Liver (tissue), 9 donors: ENCODE results near the gene FOSL2. TPM values are rescaled to one million over a fixed set of nuclear protein-coding genes. Genes with fewer than 3 reads are reported as not detected.

ENCODE experiments used
- DNase-seq: peaks from one replicate; pipeline ENCODE4 v3.0.0-alpha.2; 2017; ENCODE audit warnings: low spot score
- H3K27ac ChIP-seq, 2 donors: one replicate each; pipeline ENCODE4 v1.7.0; 2013; ENCODE audit warnings: inconsistent platforms in 2 of 2, low read length in 2 of 2, control low read depth in 1 of 2, low read depth in 1 of 2, mild to moderate bottlenecking in 1 of 2
- H3K27me3 ChIP-seq, 4 donors: one replicate each; pipeline versions ENCODE4 v1.6.1 to v1.7.0; 2013; ENCODE audit warnings: low read length in 3 of 4, inconsistent platforms in 1 of 4, mild to moderate bottlenecking in 1 of 4, moderate library complexity in 1 of 4; ENCODE audit not compliant: control insufficient read depth in 4 of 4, insufficient read depth in 4 of 4
- H3K36me3 ChIP-seq, 4 donors: one replicate each; pipeline versions ENCODE4 v1.6.1 to v1.7.0; 2013; ENCODE audit warnings: low read length in 3 of 4, mild to moderate bottlenecking in 3 of 4, low read depth in 1 of 4, moderate library complexity in 1 of 4; ENCODE audit not compliant: control insufficient read depth in 4 of 4, insufficient read depth in 3 of 4
- H3K4me1 ChIP-seq, 4 donors: one replicate each; pipeline versions ENCODE4 v1.6.1 to v1.7.0; 2013; ENCODE audit warnings: low read length in 3 of 4, mild to moderate bottlenecking in 3 of 4, moderate library complexity in 1 of 4; ENCODE audit not compliant: control insufficient read depth in 4 of 4, insufficient read depth in 4 of 4
- H3K4me3 ChIP-seq, 3 donors: one replicate each; pipeline versions ENCODE4 v1.6.1 to v1.7.0; 2013; ENCODE audit warnings: low read length in 3 of 3, control low read depth in 1 of 3, low read depth in 1 of 3, mild to moderate bottlenecking in 1 of 3
- H3K9ac ChIP-seq, 2 donors: one replicate each; pipeline ENCODE4 v1.7.0; 2013; ENCODE audit warnings: low read length in 2 of 2, mild to moderate bottlenecking in 2 of 2, moderate library complexity in 2 of 2, control low read depth in 1 of 2, low read depth in 1 of 2
- H3K9me3 ChIP-seq, 4 donors: one replicate each; pipeline versions ENCODE4 v1.6.1 to v1.7.0; 2013; ENCODE audit warnings: low read length in 3 of 4; ENCODE audit not compliant: control insufficient read depth in 4 of 4
- FOXA2 ChIP-seq: IDR thresholded peaks from 2 replicates; pipeline ENCODE4 v1.6.1; 2016; ENCODE audit warnings: antibody characterized with exemption
- GABPA ChIP-seq, 2 donors: IDR thresholded peaks in 1 of 2; conservative IDR thresholded peaks in 1 of 2; 2 replicates each; pipeline ENCODE4 v1.6.1; 2016; ENCODE audit warnings: antibody characterized with exemption in 2 of 2, mild to moderate bottlenecking in 1 of 2, moderate library complexity in 1 of 2
- HNF4G ChIP-seq: IDR thresholded peaks from 2 replicates; pipeline ENCODE4 v1.6.1; 2016; ENCODE audit warnings: antibody characterized with exemption
- RAD21 ChIP-seq, 2 donors: IDR thresholded peaks; 2 replicates each; pipeline ENCODE4 v1.6.1; 2016; ENCODE audit warnings: antibody characterized with exemption in 2 of 2, mild to moderate bottlenecking in 2 of 2
- RXRA ChIP-seq, 2 donors: IDR thresholded peaks; 2 replicates each; pipeline ENCODE4 v1.6.1; 2017 to 2018; ENCODE audit warnings: antibody characterized with exemption in 2 of 2, mild to moderate bottlenecking in 1 of 2
- TAF1 ChIP-seq: conservative IDR thresholded peaks from 2 replicates; pipeline ENCODE4 v1.6.1; 2016; ENCODE audit warnings: antibody characterized with exemption, mild to moderate bottlenecking
- YY1 ChIP-seq: IDR thresholded peaks from 2 replicates; pipeline ENCODE4 v1.6.1; 2016; ENCODE audit warnings: antibody characterized with exemption, mild to moderate bottlenecking
- WGBS: extraction: QIAGEN DNeasy Blood & Tissue Kit; methylation state at CpG from one replicate; pipeline ENCODE4 v1.1.7; 2013; 5-methylcytosine and 5-hydroxymethylcytosine counted together
- polyA plus RNA-seq, 2 donors: library from polyadenylated mRNA; stranded (reverse) in 1 of 2; unstranded in 1 of 2; fragments of 200-250 nt in 1 of 2; fragments of >200 nt in 1 of 2; fragmentation: Nextera tagmentation in 1 of 2; extraction: Ambion mirVana in 1 of 2; gene quantifications; one replicate each; pipeline versions ENCODE4 v1.2.1 to v1.2.3, GENCODE V29; 2013 to 2015
- total RNA-seq, 2 donors: library from RNA; depleted of rRNA; stranded (reverse); fragments of >200 nt; gene quantifications; one replicate each; pipeline ENCODE4 v1.2.3, GENCODE V29; 2014
- TF ChIP-seq, protein P1 (sequence below): IDR thresholded peaks from 2 replicates; pipeline ENCODE4 v1.6.1; 2016; ENCODE audit warnings: antibody characterized with exemption, mild to moderate bottlenecking
- TF ChIP-seq, protein P2 (sequence below): IDR thresholded peaks from 2 replicates; pipeline ENCODE4 v1.6.1; 2016; ENCODE audit warnings: antibody characterized with exemption
- TF ChIP-seq, protein P3 (sequence below): fragments of 150-350 bp; IDR thresholded peaks from 2 replicates; pipeline ENCODE4 v1.5.1; 2017; ENCODE audit warnings: improper control_type of control experiment, low read depth, low read length; ENCODE audit not compliant: missing input control
- TF ChIP-seq, protein P4 (sequence below): IDR thresholded peaks from 2 replicates; pipeline ENCODE4 v1.6.1; 2016; ENCODE audit warnings: antibody characterized with exemption
- donor health status: healthy.
- donor health status: healthy.
- donor health status: healthy.
- donor health status: healthy.
- donor health status: healthy.

Gene FOSL2
- total and polyA plus RNA-seq, 4 donors = 1.9 to 10.7 (median 2.6) TPM

DNA sequence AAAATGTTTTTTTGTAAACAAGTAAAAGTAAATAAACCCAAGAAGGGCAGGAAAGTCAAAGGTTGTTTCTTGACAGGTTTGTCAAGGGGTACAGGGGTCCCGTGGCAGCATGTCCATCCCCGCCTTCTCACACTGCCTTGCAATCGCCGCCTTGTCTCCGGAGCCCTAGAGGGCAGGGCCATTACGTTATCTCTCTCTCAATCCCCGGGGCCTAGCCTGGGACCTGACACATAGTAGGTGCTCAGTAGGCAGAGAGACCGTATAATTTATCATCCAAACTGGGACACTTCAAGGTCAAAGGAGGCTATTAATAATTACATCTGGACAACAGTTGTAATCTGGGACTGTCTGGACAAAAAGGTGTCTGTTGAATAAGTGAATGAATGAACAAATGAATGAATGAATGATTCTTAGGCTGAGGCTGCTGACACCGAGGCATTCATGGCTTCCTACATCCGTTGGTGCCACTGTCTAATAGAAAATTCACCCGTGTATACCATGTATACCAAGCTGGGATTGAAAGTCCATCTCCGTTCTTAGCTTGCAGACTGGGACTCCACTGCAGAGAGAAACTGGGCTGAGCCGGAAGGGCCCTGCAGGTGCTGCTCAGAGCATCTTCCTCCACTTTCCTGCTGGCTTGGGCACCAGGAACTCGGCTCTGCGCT lies 58.4 kb downstream of the FOSL2 start:
- 84% methylated on average over 15 of the region's 15 CpGs for whole genome bisulfite sequencing
- Histone ChIP-seq H3K36me3 (no peaks in the 10 kb centered on the region), H3K4me1 (no peaks in the 10 kb centered on the region), H3K4me3 (no peak overlapping the region), H3K9ac (no peak overlapping the region), H3K27me3 (no peaks in the 10 kb centered on the region), H3K9me3 (no peaks in the 10 kb centered on the region), H3K27ac (no peak overlapping the region)
- TF ChIP-seq GABPA (IDR thresholded peaks at IDR 0.05 in 1 of 2, conservative IDR thresholded peaks at IDR 0.05 in 1 of 2) (no peak), TAF1 (no peak)
- DNase-seq = no peak

DNA sequence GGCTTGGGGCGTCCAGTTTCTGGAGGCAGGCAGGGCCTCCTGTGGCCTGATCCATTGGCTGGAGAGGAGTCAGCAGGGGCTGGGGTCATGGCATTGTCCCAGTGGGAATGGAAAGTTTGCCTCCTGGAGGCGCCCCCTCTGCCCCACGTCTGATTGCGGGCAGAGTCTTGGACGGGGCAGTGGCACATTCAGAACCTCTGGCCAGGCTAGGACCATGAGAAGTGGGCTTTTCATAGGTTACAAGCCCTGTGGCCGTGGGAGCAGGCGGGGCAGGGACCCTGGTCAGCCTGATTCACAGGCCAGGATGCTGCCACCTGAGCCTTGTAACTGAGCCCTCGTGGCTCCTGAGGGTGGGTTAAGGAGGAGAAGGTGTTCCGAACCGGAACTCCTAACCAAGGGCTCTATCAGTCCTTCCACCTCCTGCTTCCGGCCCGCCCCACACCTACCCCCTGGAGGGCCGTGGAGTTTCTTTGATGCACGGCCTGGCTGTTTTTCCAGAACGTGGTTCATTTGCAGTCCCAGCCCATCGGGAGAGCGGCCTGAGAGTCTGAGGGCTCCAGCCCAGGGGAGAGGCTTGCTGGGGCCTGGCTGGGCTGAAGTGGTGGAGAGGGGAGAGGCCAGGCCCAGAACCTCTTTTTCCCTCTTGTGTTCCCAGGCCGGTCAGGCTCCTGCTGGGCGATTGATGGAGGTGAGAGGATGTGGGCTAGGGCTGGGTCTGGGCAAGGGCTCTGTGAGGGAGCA lies 59.3 kb downstream of the FOSL2 start:
- 88% methylated on average over 19 of the region's 19 CpGs for WGBS
- Histone ChIP-seq H3K4me3 (no peak overlapping the region), H3K27me3 (no peaks in the 10 kb centered on the region), H3K9me3 (no peaks in the 10 kb centered on the region), H3K4me1 (no peaks in the 10 kb centered on the region), H3K9ac (no peak overlapping the region), H3K27ac (no peak overlapping the region), H3K36me3 (no peaks in the 10 kb centered on the region)
- no peak for DNase-seq
- TF ChIP-seq TAF1 = no peak
- TF ChIP-seq, protein P1, sequence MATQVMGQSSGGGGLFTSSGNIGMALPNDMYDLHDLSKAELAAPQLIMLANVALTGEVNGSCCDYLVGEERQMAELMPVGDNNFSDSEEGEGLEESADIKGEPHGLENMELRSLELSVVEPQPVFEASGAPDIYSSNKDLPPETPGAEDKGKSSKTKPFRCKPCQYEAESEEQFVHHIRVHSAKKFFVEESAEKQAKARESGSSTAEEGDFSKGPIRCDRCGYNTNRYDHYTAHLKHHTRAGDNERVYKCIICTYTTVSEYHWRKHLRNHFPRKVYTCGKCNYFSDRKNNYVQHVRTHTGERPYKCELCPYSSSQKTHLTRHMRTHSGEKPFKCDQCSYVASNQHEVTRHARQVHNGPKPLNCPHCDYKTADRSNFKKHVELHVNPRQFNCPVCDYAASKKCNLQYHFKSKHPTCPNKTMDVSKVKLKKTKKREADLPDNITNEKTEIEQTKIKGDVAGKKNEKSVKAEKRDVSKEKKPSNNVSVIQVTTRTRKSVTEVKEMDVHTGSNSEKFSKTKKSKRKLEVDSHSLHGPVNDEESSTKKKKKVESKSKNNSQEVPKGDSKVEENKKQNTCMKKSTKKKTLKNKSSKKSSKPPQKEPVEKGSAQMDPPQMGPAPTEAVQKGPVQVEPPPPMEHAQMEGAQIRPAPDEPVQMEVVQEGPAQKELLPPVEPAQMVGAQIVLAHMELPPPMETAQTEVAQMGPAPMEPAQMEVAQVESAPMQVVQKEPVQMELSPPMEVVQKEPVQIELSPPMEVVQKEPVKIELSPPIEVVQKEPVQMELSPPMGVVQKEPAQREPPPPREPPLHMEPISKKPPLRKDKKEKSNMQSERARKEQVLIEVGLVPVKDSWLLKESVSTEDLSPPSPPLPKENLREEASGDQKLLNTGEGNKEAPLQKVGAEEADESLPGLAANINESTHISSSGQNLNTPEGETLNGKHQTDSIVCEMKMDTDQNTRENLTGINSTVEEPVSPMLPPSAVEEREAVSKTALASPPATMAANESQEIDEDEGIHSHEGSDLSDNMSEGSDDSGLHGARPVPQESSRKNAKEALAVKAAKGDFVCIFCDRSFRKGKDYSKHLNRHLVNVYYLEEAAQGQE = no peak
- no peak for TF ChIP-seq RXRA (IDR thresholded peaks at IDR 0.05)
- TF ChIP-seq HNF4G = no peak
- no peak for TF ChIP-seq FOXA2
- TF ChIP-seq, protein P2, sequence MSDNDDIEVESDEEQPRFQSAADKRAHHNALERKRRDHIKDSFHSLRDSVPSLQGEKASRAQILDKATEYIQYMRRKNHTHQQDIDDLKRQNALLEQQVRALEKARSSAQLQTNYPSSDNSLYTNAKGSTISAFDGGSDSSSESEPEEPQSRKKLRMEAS = no peak
- TF ChIP-seq YY1 = no peak
- no peak for TF ChIP-seq GABPA (IDR thresholded peaks at IDR 0.05 in 1 of 2, conservative IDR thresholded peaks at IDR 0.05 in 1 of 2)

DNA sequence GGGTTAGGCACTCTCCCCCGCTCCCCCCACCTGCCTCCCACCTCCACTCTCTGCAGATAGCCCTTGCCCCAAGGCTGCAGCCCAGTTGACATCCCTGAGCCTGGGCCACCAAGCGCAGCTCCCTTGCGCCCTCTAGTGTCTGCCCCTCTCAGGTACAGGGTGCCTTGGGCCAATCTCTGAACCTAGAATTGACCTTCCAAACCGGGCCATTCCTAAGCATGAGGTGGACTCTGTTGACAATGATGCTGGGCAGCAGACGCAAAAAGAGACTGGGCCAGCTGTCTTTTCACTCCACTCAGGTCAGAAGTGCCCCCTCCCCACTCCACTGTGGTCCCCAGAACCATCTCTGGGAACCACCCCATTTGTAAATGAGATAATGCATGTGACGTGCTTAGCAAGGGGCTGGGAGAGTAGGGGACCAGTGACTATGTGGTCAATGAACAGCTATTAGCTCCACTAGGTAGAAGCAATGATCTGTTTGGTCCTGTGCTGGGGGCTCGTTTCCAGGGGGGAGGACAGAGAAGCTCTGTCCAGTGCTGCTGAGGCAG lies 60.0 kb downstream of the FOSL2 start:
- Histone ChIP-seq H3K9me3 (no peaks in the 10 kb centered on the region), H3K4me3 (no peak overlapping the region), H3K4me1 (no peaks in the 10 kb centered on the region), H3K27me3 (no peaks in the 10 kb centered on the region), H3K9ac (no peak overlapping the region), H3K36me3 (no peaks in the 10 kb centered on the region), H3K27ac (no peak overlapping the region)
- peak; percentile 80 for DNase-seq
- WGBS = 33% methylated on average over 7 of the region's 7 CpGs
- TF ChIP-seq, protein P3, sequence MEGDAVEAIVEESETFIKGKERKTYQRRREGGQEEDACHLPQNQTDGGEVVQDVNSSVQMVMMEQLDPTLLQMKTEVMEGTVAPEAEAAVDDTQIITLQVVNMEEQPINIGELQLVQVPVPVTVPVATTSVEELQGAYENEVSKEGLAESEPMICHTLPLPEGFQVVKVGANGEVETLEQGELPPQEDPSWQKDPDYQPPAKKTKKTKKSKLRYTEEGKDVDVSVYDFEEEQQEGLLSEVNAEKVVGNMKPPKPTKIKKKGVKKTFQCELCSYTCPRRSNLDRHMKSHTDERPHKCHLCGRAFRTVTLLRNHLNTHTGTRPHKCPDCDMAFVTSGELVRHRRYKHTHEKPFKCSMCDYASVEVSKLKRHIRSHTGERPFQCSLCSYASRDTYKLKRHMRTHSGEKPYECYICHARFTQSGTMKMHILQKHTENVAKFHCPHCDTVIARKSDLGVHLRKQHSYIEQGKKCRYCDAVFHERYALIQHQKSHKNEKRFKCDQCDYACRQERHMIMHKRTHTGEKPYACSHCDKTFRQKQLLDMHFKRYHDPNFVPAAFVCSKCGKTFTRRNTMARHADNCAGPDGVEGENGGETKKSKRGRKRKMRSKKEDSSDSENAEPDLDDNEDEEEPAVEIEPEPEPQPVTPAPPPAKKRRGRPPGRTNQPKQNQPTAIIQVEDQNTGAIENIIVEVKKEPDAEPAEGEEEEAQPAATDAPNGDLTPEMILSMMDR = peak; percentile 92
- TF ChIP-seq, protein P4, sequence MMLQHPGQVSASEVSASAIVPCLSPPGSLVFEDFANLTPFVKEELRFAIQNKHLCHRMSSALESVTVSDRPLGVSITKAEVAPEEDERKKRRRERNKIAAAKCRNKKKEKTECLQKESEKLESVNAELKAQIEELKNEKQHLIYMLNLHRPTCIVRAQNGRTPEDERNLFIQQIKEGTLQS = no peak
- TF ChIP-seq RAD21 (IDR thresholded peaks at IDR 0.05) = peak; percentile 94 to 97
- TF ChIP-seq TAF1 = no peak
- TF ChIP-seq, protein P1 = no peak
